ENCODE measurements around the gene AP4S1.
"Not testable (repeated sequence)": the region's sequence is repeated elsewhere in the genome, so short reads cannot be mapped to it uniquely, and the experiment has no call there.

The AP4S1 gene

GRCh38 chr14:31042893-31043292, 17.4 kb downstream of the AP4S1 start:
- DNase-seq (ENCODE audit: low spot score): not testable (repeated sequence)

GRCh38 chr14:31043379-31043778, 17.9 kb downstream of the AP4S1 start:
- DNase-seq (ENCODE audit: low spot score): no peak

GRCh38 chr14:31045501-31046080, 20.1 kb downstream of the AP4S1 start:
- no peak for DNase-seq (ENCODE audit: low spot score)

- DNase-seq (ENCODE audit: low spot score): no peak
These were observed 22.1 kb downstream of the AP4S1 start for GRCh38 chr14:31047503-31047902.

GRCh38 chr14:31051023-31051422, 25.6 kb downstream of the AP4S1 start:
- no peak for DNase-seq (ENCODE audit: low spot score)

- no peak for DNase-seq (ENCODE audit: low spot score)
These were observed 26.1 kb downstream of the AP4S1 start for GRCh38 chr14:31051511-31051910.

GRCh38 chr14:31052905-31053586, 27.6 kb downstream of the AP4S1 start:
- not testable (repeated sequence) for DNase-seq (ENCODE audit: low spot score)

GRCh38 chr14:31057035-31057434, 31.6 kb downstream of the AP4S1 start:
- no peak for DNase-seq (ENCODE audit: low spot score)

GRCh38 chr14:31057701-31058364, 32.4 kb downstream of the AP4S1 start:
- DNase-seq (ENCODE audit: low spot score): no peak

GRCh38 chr14:31059152-31059924, 33.9 kb downstream of the AP4S1 start:
- no peak for DNase-seq (ENCODE audit: low spot score)

GRCh38 chr14:31060253-31060875, 34.9 kb downstream of the AP4S1 start:
- DNase-seq (ENCODE audit: low spot score): no peak

- not testable (repeated sequence) for DNase-seq (ENCODE audit: low spot score)
These were observed 37.5 kb downstream of the AP4S1 start for GRCh38 chr14:31062908-31063307.

- DNase-seq (ENCODE audit: low spot score): no peak
These were observed 42.8 kb downstream of the AP4S1 start for GRCh38 chr14:31068235-31068634.

GRCh38 chr14:31069343-31069742, 43.9 kb downstream of the AP4S1 start:
- no peak for DNase-seq (ENCODE audit: low spot score)

GRCh38 chr14:31070431-31070830, 45.0 kb downstream of the AP4S1 start:
- DNase-seq (ENCODE audit: low spot score): no peak

GRCh38 chr14:31071151-31071550, 45.7 kb downstream of the AP4S1 start:
- DNase-seq (ENCODE audit: low spot score): no peak

GRCh38 chr14:31075144-31075543, 49.7 kb downstream of the AP4S1 start:
- DNase-seq (ENCODE audit: low spot score): no peak

- no peak for DNase-seq (ENCODE audit: low spot score)
These were observed 53.3 kb downstream of the AP4S1 start for GRCh38 chr14:31078766-31079165.

- DNase-seq (ENCODE audit: low spot score): no peak
These were observed 54.6 kb downstream of the AP4S1 start for GRCh38 chr14:31080056-31080455.

- no peak for DNase-seq (ENCODE audit: low spot score)
These were observed 55.0 kb downstream of the AP4S1 start for GRCh38 chr14:31080484-31080883.

GRCh38 chr14:31083781-31084180, 58.3 kb downstream of the AP4S1 start:
- no peak for DNase-seq (ENCODE audit: low spot score)

GRCh38 chr14:31084385-31084784, 58.9 kb downstream of the AP4S1 start:
- DNase-seq (ENCODE audit: low spot score): no peak
